AG04449 (cell line): Measurements from ENCODE around the gene RPS28.
"Not testable (repeated sequence)": the region's sequence is repeated elsewhere in the genome, so short reads cannot be mapped to it uniquely, and the experiment has no call there.

ENCODE experiments used
- CTCF ChIA-PET: fragments of 350-600 bp; formaldehyde crosslinking; extraction: SDS; loops from one replicate; lab custom pipeline; 2021; ENCODE audit warnings: antibody characterized with exemption; lab: Yijun Ruan, JAX
- POLR2A ChIA-PET: fragments of 400-600, 350-600 bp; formaldehyde crosslinking; extraction: SDS; loops from one replicate; lab custom pipeline; 2020; ENCODE audit warnings: antibody characterized with exemption, inconsistent platforms; lab: Yijun Ruan, JAX
- DNase-seq: peaks from one replicate; pipeline ENCODE4 v3.0.0-alpha.2; 2010; ENCODE audit warnings: low read depth, low spot score
- H3K4me3 ChIP-seq: 2 replicates; pipeline ENCODE4 v1.5.1; 2011; ENCODE audit warnings: low read depth, mild to moderate bottlenecking, control low read depth, low read length
- TF ChIP-seq, protein P1 (sequence below): IDR thresholded peaks from one replicate; pipeline ENCODE4 v1.5.1; 2011; ENCODE audit warnings: mild to moderate bottlenecking, moderate library complexity, low read length, control low read depth, inconsistent platforms; ENCODE audit not compliant: insufficient read depth; ENCODE audit errors: missing control alignments

Gene RPS28

DNA sequence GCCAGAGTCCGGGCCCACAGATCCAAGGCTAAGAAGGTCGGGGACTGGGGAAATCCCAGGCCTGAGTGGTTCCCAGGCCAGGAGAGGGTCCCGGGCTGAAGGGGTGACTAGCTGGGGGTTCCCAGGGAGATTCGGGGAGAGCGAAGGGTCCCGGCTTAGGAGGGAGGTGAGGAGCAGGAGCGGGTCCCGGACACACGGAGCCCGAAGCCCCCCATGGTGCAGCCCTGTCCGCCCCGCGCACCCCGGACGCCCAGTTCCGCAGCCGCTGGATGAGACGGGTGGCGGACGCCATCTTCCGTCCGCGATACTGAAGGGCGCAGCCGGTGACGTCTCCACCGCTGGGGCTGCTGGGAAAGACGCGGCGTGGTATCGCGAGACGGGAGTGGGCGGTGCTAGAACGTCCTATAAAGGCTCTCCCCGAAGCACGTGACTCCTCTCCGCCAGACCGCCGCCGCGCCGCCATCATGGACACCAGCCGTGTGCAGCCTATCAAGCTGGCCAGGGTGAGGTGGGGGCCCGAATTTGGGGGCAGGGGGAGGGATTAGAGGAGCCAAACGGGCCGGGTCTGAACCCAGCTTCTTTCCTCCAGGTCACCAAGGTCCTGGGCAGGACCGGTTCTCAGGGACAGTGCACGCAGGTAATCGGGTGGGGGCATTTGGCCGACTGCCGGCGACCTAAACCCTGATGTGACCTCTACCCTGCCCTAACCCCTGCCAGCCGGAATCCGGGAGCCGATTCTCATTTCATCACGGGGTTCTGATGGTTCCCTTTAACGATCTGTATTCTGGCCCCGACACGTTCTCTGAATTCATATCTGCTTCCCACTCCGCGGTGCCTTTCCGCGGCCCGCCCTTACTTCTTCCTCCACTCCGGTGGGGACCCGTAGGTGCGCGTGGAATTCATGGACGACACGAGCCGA, at the start of gene RPS28, which contains the start of gene NDUFA7:
RPS28 (plus strand) TSS at position 430 of the 919 bp plus-strand sequence; CDS start at position 465, 35 bp downstream.
NDUFA7 (minus strand) TSS at position 309 of the 919 bp plus-strand sequence; CDS start at position 292, 17 bp downstream.
- H3K4me3 ChIP-seq, result peak within 1 kb of the TSS; percentile 99
- ChIA-PET CTCF (interaction anchor here (0.6 to 2.1 kb wide), 5 partner anchors 10 to 258 kb away, joined by 3 to 10 read pairs (median 5); no protein-coding TSS in a partner anchor), POLR2A (interaction anchor here (0.6 to 2.3 kb wide), 10 partner anchors 10 to 418 kb away, joined by 3 to 10 read pairs (median 3); partner anchors contain the start of gene RAB11B)
- TF ChIP-seq, protein P1, sequence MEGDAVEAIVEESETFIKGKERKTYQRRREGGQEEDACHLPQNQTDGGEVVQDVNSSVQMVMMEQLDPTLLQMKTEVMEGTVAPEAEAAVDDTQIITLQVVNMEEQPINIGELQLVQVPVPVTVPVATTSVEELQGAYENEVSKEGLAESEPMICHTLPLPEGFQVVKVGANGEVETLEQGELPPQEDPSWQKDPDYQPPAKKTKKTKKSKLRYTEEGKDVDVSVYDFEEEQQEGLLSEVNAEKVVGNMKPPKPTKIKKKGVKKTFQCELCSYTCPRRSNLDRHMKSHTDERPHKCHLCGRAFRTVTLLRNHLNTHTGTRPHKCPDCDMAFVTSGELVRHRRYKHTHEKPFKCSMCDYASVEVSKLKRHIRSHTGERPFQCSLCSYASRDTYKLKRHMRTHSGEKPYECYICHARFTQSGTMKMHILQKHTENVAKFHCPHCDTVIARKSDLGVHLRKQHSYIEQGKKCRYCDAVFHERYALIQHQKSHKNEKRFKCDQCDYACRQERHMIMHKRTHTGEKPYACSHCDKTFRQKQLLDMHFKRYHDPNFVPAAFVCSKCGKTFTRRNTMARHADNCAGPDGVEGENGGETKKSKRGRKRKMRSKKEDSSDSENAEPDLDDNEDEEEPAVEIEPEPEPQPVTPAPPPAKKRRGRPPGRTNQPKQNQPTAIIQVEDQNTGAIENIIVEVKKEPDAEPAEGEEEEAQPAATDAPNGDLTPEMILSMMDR, result peak; percentile 25
- peak; percentile 62 for DNase-seq

DNA sequence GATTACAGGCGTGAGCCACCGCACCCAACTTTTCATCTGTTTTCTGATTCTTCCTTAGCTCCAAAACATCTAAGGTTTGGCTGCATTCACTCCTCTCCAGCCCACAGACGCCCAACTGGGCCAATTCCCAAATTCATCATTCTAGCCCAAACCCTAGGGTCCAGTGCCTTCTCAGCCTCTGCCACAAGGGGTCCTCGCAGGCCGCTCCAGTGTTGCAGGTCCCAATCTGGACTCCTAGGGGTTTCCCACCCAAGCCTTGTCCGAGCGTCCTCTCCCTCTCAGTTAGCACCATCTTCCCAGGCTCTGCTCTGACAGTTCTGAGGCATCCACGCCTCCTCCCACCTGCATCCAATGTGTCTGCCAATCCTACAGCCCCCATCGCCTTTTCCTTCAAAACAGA, 44.8 kb upstream of the RPS28 start:
- H3K4me3 ChIP-seq, CTCF ChIA-PET, POLR2A ChIA-PET, DNase-seq: not testable (repeated sequence)

DNA sequence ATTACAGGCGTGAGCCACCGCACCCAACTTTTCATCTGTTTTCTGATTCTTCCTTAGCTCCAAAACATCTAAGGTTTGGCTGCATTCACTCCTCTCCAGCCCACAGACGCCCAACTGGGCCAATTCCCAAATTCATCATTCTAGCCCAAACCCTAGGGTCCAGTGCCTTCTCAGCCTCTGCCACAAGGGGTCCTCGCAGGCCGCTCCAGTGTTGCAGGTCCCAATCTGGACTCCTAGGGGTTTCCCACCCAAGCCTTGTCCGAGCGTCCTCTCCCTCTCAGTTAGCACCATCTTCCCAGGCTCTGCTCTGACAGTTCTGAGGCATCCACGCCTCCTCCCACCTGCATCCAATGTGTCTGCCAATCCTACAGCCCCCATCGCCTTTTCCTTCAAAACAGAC, 30.0 kb upstream of the RPS28 start:
- DNase-seq, H3K4me3 ChIP-seq, POLR2A ChIA-PET, CTCF ChIA-PET: not testable (repeated sequence)

DNA sequence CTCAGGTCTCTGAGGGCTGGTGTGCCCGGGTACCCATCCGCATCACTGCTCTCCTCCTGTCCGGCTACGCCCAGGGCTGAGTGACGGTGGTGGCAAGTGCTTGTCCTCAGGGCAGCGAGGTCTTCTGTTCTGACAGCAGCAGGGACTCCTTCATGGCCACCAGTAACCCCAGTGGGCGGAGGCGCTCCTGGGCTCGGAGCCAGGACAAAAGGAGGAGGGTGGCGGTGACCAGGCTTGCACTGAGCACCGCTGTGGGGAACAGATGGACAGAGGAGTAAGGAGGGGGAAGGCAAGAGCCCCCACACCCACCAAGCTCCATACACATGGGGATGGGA, 19.0 kb upstream of the RPS28 start:
- ChIA-PET CTCF (interaction anchor here (0.6 to 1.3 kb wide), 3 partner anchors 52 to 306 kb away, joined by 3 to 4 read pairs (median 4); no protein-coding TSS in a partner anchor), POLR2A (no interaction called here)
- no peak overlapping the region for H3K4me3 ChIP-seq
- TF ChIP-seq, protein P1, result no peak
- DNase-seq, result no peak

DNA sequence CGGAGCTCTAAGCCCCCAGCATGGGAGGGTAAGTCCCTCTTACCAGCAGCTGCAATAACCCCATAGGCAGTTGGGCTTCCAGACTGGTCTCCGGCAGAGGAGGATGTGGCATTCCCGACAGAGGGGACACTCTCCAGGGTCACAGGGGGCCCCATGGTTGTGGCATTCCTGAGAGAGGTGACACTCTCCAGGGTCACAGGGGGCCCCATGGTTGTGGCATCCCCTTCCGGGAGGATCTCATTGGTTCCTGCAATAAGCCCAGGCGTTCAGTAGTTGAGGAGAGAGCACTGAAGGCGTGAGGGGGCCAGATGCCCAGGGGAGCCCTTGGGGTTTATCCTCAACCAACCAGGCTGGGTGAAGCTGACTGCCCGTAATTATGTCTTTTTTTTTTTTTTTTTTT, 18.6 kb upstream of the RPS28 start:
- no peak for DNase-seq
- H3K4me3 ChIP-seq, result no peak overlapping the region
- POLR2A ChIA-PET, result no interaction called here
- CTCF ChIA-PET, result interaction anchor here (0.6 to 1.3 kb wide), 3 partner anchors 51 to 307 kb away, joined by 3 to 4 read pairs (median 4); no protein-coding TSS in a partner anchor
- TF ChIP-seq, protein P1, result no peak

DNA sequence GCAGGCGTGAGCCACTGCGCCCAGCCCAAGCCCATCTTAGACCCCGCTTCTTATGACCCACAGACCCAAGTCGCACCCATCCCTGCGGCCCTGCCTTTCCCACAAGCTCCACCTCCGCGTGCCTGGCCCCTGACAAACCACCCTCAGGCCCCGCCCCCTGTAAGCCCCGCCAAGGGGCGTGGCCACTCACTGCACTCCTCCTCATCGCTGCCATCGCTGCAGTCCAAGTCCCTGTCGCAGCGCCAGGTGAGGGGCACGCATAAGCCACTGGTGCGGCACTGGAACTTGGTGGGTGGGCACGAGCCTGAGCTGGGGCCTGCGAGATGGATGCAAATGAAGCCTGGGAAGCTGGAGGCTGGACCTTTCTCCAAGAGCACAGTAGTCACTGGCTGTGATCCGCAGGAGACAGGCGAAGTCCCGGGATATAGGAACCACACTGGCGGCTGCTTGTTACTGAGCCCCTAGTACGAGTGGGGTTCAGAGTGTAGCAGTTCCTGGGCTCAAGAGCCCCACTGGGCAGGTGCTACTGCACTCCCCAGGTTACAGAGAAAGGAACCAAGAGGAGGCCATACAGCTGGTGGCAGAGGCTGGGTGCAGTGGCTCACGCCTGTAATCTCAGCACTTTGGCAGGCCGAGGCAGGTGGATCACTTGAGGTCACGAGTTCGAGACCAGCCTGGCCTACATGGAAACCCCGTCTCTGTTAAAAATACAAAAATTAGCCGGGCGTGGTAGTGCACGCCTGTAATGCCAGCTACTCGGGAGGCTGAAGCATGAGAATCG, 16.3 kb upstream of the RPS28 start:
- ChIA-PET POLR2A (interaction anchor here (1.1 kb wide), 1 partner anchor 16 kb away, joined by 3 read pairs; no protein-coding TSS in a partner anchor), CTCF (interaction anchor here (0.7 kb wide), 1 partner anchor 73 kb away, joined by 3 read pairs; no protein-coding TSS in a partner anchor)
- no peak overlapping the region for H3K4me3 ChIP-seq
- no peak for DNase-seq
- TF ChIP-seq, protein P1, result no peak
